Measurements from ENCODE around the gene CTNNBL1. TPM values are rescaled to one million over a fixed set of nuclear protein-coding genes. Genes with fewer than 3 reads are reported as not detected.

The CTNNBL1 gene
- total RNA-seq, 1 donor from 2014 or later = 67.0 TPM

- Histone ChIP-seq H3K4me1 (ENCODE audit: insufficient read depth, low read length) (no peaks in the 10 kb centered on the region), H3K27ac (ENCODE audit: low read depth, low read length) (no peak overlapping the region), H3K36me3 (ENCODE audit: insufficient read depth, low read length) (no peaks in the 10 kb centered on the region), H3K9ac (ENCODE audit: low read length) (no peak overlapping the region), H3K4me2 (ENCODE audit: low read length) (no peak overlapping the region), H3K27me3 (ENCODE audit: insufficient read depth, low read length) (peaks cover 10% of the 10 kb centered on the region), H3K79me2 (ENCODE audit: insufficient read depth, low read length) (no peaks in the 10 kb centered on the region), H3K9me3 (ENCODE audit: insufficient read depth, low read depth, low read length) (no peaks in the 10 kb centered on the region), H4K20me1 (ENCODE audit: insufficient read depth, low read length) (no peaks in the 10 kb centered on the region), H2AFZ (ENCODE audit: low read depth, low read length) (no peak overlapping the region), H3K4me3 (ENCODE audit: insufficient read depth, low read depth, low read length) (no peak overlapping the region)
- FAIRE-seq (no peak), DNase-seq (ENCODE audit: low read depth) (no peak)
- no peaks in the 10 kb centered on the region for H3K36me3 Mint-ChIP-seq (ENCODE audit: low read depth, unreplicated experiment)
- H3K4me3 Mint-ChIP-seq (ENCODE audit: unreplicated experiment) = no peak overlapping the region
- H3K4me1 Mint-ChIP-seq (ENCODE audit: low read depth, unreplicated experiment) = no peaks in the 10 kb centered on the region
- no peak overlapping the region for H3K27ac Mint-ChIP-seq (ENCODE audit: unreplicated experiment)
- TF ChIP-seq CTCF (IDR thresholded peaks at IDR 0.05; ENCODE audit: insufficient read depth, low read depth, low read length) (no peak), EZH2 (IDR thresholded peaks at IDR 0.05; ENCODE audit: insufficient read depth, low read length) (no peak)
- peaks cover 3% of the 10 kb centered on the region for H3K9me3 Mint-ChIP-seq (ENCODE audit: unreplicated experiment)
- peaks cover 20% of the 10 kb centered on the region for H3K27me3 Mint-ChIP-seq (ENCODE audit: low read depth, unreplicated experiment)
Measured at GRCh38 chr20:37650661-37651060, 43.2 kb upstream of the CTNNBL1 start.

GRCh38 chr20:37651932-37652331 is 41.9 kb upstream of the CTNNBL1 start:
- H3K27me3 Mint-ChIP-seq (ENCODE audit: low read depth, unreplicated experiment) = peaks cover 19% of the 10 kb centered on the region
- H3K9me3 Mint-ChIP-seq (ENCODE audit: unreplicated experiment) = peaks cover 3% of the 10 kb centered on the region
- Histone ChIP-seq H3K79me2 (ENCODE audit: insufficient read depth, low read length) (no peaks in the 10 kb centered on the region), H3K27me3 (ENCODE audit: insufficient read depth, low read length) (peaks cover 10% of the 10 kb centered on the region), H4K20me1 (ENCODE audit: insufficient read depth, low read length) (no peaks in the 10 kb centered on the region), H3K9ac (ENCODE audit: low read length) (no peak overlapping the region), H3K36me3 (ENCODE audit: insufficient read depth, low read length) (no peaks in the 10 kb centered on the region), H3K27ac (ENCODE audit: low read depth, low read length) (no peak overlapping the region), H3K4me2 (ENCODE audit: low read length) (no peak overlapping the region), H3K4me3 (ENCODE audit: insufficient read depth, low read depth, low read length) (no peak overlapping the region), H3K9me3 (ENCODE audit: insufficient read depth, low read depth, low read length) (no peaks in the 10 kb centered on the region), H3K4me1 (ENCODE audit: insufficient read depth, low read length) (no peaks in the 10 kb centered on the region), H2AFZ (ENCODE audit: low read depth, low read length) (no peak overlapping the region)
- no peaks in the 10 kb centered on the region for H3K4me1 Mint-ChIP-seq (ENCODE audit: low read depth, unreplicated experiment)
- H3K36me3 Mint-ChIP-seq (ENCODE audit: low read depth, unreplicated experiment) = no peaks in the 10 kb centered on the region
- no peak overlapping the region for H3K4me3 Mint-ChIP-seq (ENCODE audit: unreplicated experiment)
- no peak overlapping the region for H3K27ac Mint-ChIP-seq (ENCODE audit: unreplicated experiment)
- no peak for TF ChIP-seq EZH2 (IDR thresholded peaks at IDR 0.05; ENCODE audit: insufficient read depth, low read length)
- TF ChIP-seq CTCF (IDR thresholded peaks at IDR 0.05; ENCODE audit: insufficient read depth, low read depth, low read length) = no peak
- no peak for DNase-seq (ENCODE audit: low read depth)
- FAIRE-seq = no peak

- Mint-ChIP-seq H3K27ac (ENCODE audit: unreplicated experiment) (no peak overlapping the region), H3K4me3 (ENCODE audit: unreplicated experiment) (no peak overlapping the region), H3K36me3 (ENCODE audit: low read depth, unreplicated experiment) (no peaks in the 10 kb centered on the region), H3K27me3 (ENCODE audit: low read depth, unreplicated experiment) (peaks cover 7% of the 10 kb centered on the region), H3K9me3 (ENCODE audit: unreplicated experiment) (peaks cover 6% of the 10 kb centered on the region), H3K4me1 (ENCODE audit: low read depth, unreplicated experiment) (no peaks in the 10 kb centered on the region)
- Histone ChIP-seq H3K4me1 (ENCODE audit: insufficient read depth, low read length) (no peaks in the 10 kb centered on the region), H3K27ac (ENCODE audit: low read depth, low read length) (no peak overlapping the region), H4K20me1 (ENCODE audit: insufficient read depth, low read length) (no peaks in the 10 kb centered on the region), H3K36me3 (ENCODE audit: insufficient read depth, low read length) (no peaks in the 10 kb centered on the region), H3K4me3 (ENCODE audit: insufficient read depth, low read depth, low read length) (no peak overlapping the region), H2AFZ (ENCODE audit: low read depth, low read length) (no peak overlapping the region), H3K9ac (ENCODE audit: low read length) (no peak overlapping the region), H3K9me3 (ENCODE audit: insufficient read depth, low read depth, low read length) (no peaks in the 10 kb centered on the region), H3K4me2 (ENCODE audit: low read length) (no peak overlapping the region), H3K79me2 (ENCODE audit: insufficient read depth, low read length) (no peaks in the 10 kb centered on the region), H3K27me3 (ENCODE audit: insufficient read depth, low read length) (no peaks in the 10 kb centered on the region)
- FAIRE-seq (no peak), DNase-seq (ENCODE audit: low read depth) (no peak)
- TF ChIP-seq CTCF (IDR thresholded peaks at IDR 0.05; ENCODE audit: insufficient read depth, low read depth, low read length) (no peak), EZH2 (IDR thresholded peaks at IDR 0.05; ENCODE audit: insufficient read depth, low read length) (no peak)
Measured at GRCh38 chr20:37656945-37657344, 36.9 kb upstream of the CTNNBL1 start.
